Mesodermal cell (in vitro differentiated cells): ENCODE data around the gene MINDY2.

Experiments
- H3K27ac ChIP-seq: 2 replicates; pipeline ENCODE4 v1.7.0; 2013; ENCODE audit warnings: mild to moderate bottlenecking, low read depth, low read length, moderate library complexity; ENCODE audit not compliant: severe bottlenecking
- H3K36me3 ChIP-seq: 2 replicates; pipeline ENCODE4 v1.7.1; 2013; ENCODE audit warnings: mild to moderate bottlenecking, low read length, moderate library complexity; ENCODE audit not compliant: control insufficient read depth, insufficient read depth
- H3K4me1 ChIP-seq: one replicate; pipeline ENCODE4 v1.7.1; 2013; ENCODE audit warnings: mild to moderate bottlenecking, low read length; ENCODE audit not compliant: insufficient read depth, control insufficient read depth, poor library complexity, severe bottlenecking
- H3K4me3 ChIP-seq: 2 replicates; pipeline ENCODE4 v1.7.0; 2013; ENCODE audit warnings: low read length, control low read depth, mild to moderate bottlenecking; ENCODE audit not compliant: insufficient read depth, poor library complexity, severe bottlenecking; ENCODE audit errors: extremely low read depth
- H3K9me3 ChIP-seq: 2 replicates; pipeline ENCODE4 v1.7.1; 2013; ENCODE audit warnings: mild to moderate bottlenecking, low read length, moderate library complexity; ENCODE audit not compliant: control insufficient read depth
- WGBS, 2 experiments: methylation state at CpG; one replicate each; pipeline ENCODE4 v1.1.5; 2013; ENCODE audit warnings: missing lambda C conversion rate in 2 of 2; ENCODE audit not compliant: insufficient coverage in 2 of 2; 5-methylcytosine and 5-hydroxymethylcytosine counted together

Gene MINDY2

GRCh38 chr15:58740436-58740835 is 30.7 kb upstream of the MINDY2 start:
- Histone ChIP-seq H3K27ac (no peak overlapping the region), H3K4me1 (peaks cover 35% of the 10 kb centered on the region), H3K4me3 (no peak overlapping the region), H3K9me3 (no peaks in the 10 kb centered on the region), H3K36me3 (no peaks in the 10 kb centered on the region)
- no CpG with 5 or more reads among the region's 4 CpGs for WGBS, 2 experiments

GRCh38 chr15:58741032-58741431 is 30.1 kb upstream of the MINDY2 start:
- no peak overlapping the region for H3K27ac ChIP-seq
- H3K4me1 ChIP-seq, result peaks cover 35% of the 10 kb centered on the region
- H3K9me3 ChIP-seq, result no peaks in the 10 kb centered on the region
- no peaks in the 10 kb centered on the region for H3K36me3 ChIP-seq
- 100% methylated on average over 1 of the region's 2 CpGs; no CpG with 5 or more reads in 1 of the 2 experiments for WGBS, 2 experiments
- H3K4me3 ChIP-seq, result no peak overlapping the region

- H3K4me3 ChIP-seq, result no peak overlapping the region
- peaks cover 41% of the 10 kb centered on the region for H3K4me1 ChIP-seq
- WGBS, 2 experiments, result 91 to 100% methylated on average over 3 to 5 of the region's 8 CpGs
- no peaks in the 10 kb centered on the region for H3K36me3 ChIP-seq
- peak overlapping the region; percentile 62 for H3K27ac ChIP-seq
- H3K9me3 ChIP-seq, result no peaks in the 10 kb centered on the region
These were observed 28.9 kb upstream of the MINDY2 start for GRCh38 chr15:58742022-58742813.

- Histone ChIP-seq H3K36me3 (no peaks in the 10 kb centered on the region), H3K4me1 (peaks cover 35% of the 10 kb centered on the region), H3K4me3 (no peak overlapping the region), H3K9me3 (no peaks in the 10 kb centered on the region), H3K27ac (peak overlapping the region; percentile 62)
- 74 to 86% methylated on average over 3 to 4 of the region's 5 CpGs for WGBS, 2 experiments
These were observed 28.1 kb upstream of the MINDY2 start for GRCh38 chr15:58742819-58743502.

- no CpG with 5 or more reads among the region's 1 CpG for WGBS, 2 experiments
- peaks cover 32% of the 10 kb centered on the region for H3K4me1 ChIP-seq
- H3K36me3 ChIP-seq, result no peaks in the 10 kb centered on the region
- H3K4me3 ChIP-seq, result peak overlapping the region; percentile 32
- no peaks in the 10 kb centered on the region for H3K9me3 ChIP-seq
- H3K27ac ChIP-seq, result no peak overlapping the region
These were observed 24.9 kb upstream of the MINDY2 start for GRCh38 chr15:58746174-58746573.

- WGBS, 2 experiments, result 0% methylated on average over 4 to 6 of the region's 14 CpGs
- peak overlapping the region; percentile 96 for H3K27ac ChIP-seq
- peaks cover 13% of the 10 kb centered on the region for H3K4me1 ChIP-seq
- H3K9me3 ChIP-seq, result no peaks in the 10 kb centered on the region
- peak overlapping the region; percentile 89 for H3K4me3 ChIP-seq
- no peaks in the 10 kb centered on the region for H3K36me3 ChIP-seq
These were observed 22.9 kb upstream of the MINDY2 start for GRCh38 chr15:58748040-58748851.

- Histone ChIP-seq H3K36me3 (no peaks in the 10 kb centered on the region), H3K27ac (peak overlapping the region; percentile 96), H3K9me3 (no peaks in the 10 kb centered on the region), H3K4me3 (peak overlapping the region; percentile 89), H3K4me1 (peaks cover 6% of the 10 kb centered on the region)
- 0% methylated on average over 45 to 47 of the region's 81 CpGs for WGBS, 2 experiments
These were observed 22.1 kb upstream of the MINDY2 start for GRCh38 chr15:58748852-58749531.

GRCh38 chr15:58749532-58750337 is 21.4 kb upstream of the MINDY2 start, which contains the start of gene ADAM10:
Gene ADAM10 (minus strand): TSS chr15:58749707. CDS start chr15:58749534, 173 bp downstream.
- Histone ChIP-seq H3K9me3 (no peaks in the 10 kb centered on the region), H3K4me3 (peak within 1 kb of the TSS; percentile 89), H3K36me3 (no peaks in the 10 kb centered on the region), H3K27ac (peak within 1 kb of the TSS; percentile 96), H3K4me1 (peaks cover 6% of the 10 kb centered on the region)
- 2 to 7% methylated on average over 12 to 44 of the region's 62 CpGs for WGBS, 2 experiments

GRCh38 chr15:58752716-58753115 is 18.4 kb upstream of the MINDY2 start:
- no peak overlapping the region for H3K27ac ChIP-seq
- H3K4me1 ChIP-seq, result no peaks in the 10 kb centered on the region
- H3K36me3 ChIP-seq, result no peaks in the 10 kb centered on the region
- WGBS, 2 experiments, result 76 to 88% methylated on average over 1 to 2 of the region's 3 CpGs
- no peaks in the 10 kb centered on the region for H3K9me3 ChIP-seq
- no peak overlapping the region for H3K4me3 ChIP-seq
